AG04449 (cell line): ENCODE results near the gene TRABD.

Source experiments
- CTCF ChIA-PET: fragments of 350-600 bp; formaldehyde crosslinking; extraction: SDS; loops from one replicate; lab custom pipeline; 2021; ENCODE audit warnings: antibody characterized with exemption; lab: Yijun Ruan, JAX
- POLR2A ChIA-PET: fragments of 400-600, 350-600 bp; formaldehyde crosslinking; extraction: SDS; loops from one replicate; lab custom pipeline; 2020; ENCODE audit warnings: antibody characterized with exemption, inconsistent platforms; lab: Yijun Ruan, JAX
- DNase-seq: peaks from one replicate; pipeline ENCODE4 v3.0.0-alpha.2; 2010; ENCODE audit warnings: low read depth, low spot score
- H3K4me3 ChIP-seq: 2 replicates; pipeline ENCODE4 v1.5.1; 2011; ENCODE audit warnings: low read depth, mild to moderate bottlenecking, control low read depth, low read length
- CTCF ChIP-seq: IDR thresholded peaks from one replicate; pipeline ENCODE4 v1.5.1; 2011; ENCODE audit warnings: mild to moderate bottlenecking, moderate library complexity, low read length, control low read depth, inconsistent platforms; ENCODE audit not compliant: insufficient read depth; ENCODE audit errors: missing control alignments

Gene TRABD

GRCh38 chr22:50205781-50206569, 20.3 kb downstream of the TRABD start:
- TF ChIP-seq CTCF = no peak
- no peak for DNase-seq
- CTCF ChIA-PET = interaction anchor here (0.6 to 3.8 kb wide), 11 partner anchors 10 to 276 kb away, joined by 3 to 22 read pairs (median 5); no protein-coding TSS in a partner anchor
- no peak overlapping the region for H3K4me3 ChIP-seq
- POLR2A ChIA-PET = no interaction called here

GRCh38 chr22:50206599-50206998, 20.9 kb downstream of the TRABD start:
- CTCF ChIA-PET = interaction anchor here (0.6 to 3.8 kb wide), 12 partner anchors 9 to 277 kb away, joined by 3 to 22 read pairs (median 4); no protein-coding TSS in a partner anchor
- H3K4me3 ChIP-seq = no peak overlapping the region
- no peak for DNase-seq

GRCh38 chr22:50207383-50208140, 21.8 kb downstream of the TRABD start:
- TF ChIP-seq CTCF = no peak
- DNase-seq = no peak
- no peak overlapping the region for H3K4me3 ChIP-seq
- ChIA-PET POLR2A (no interaction called here), CTCF (interaction anchor here (0.7 to 3.8 kb wide), 12 partner anchors 8 to 277 kb away, joined by 3 to 24 read pairs (median 4); no protein-coding TSS in a partner anchor)

More at GRCh38 chr22:50206599-50206998, 20.9 kb downstream of the TRABD start:
- POLR2A ChIA-PET = no interaction called here
- TF ChIP-seq CTCF = peak; percentile 53

GRCh38 chr22:50208430-50208938, 22.8 kb downstream of the TRABD start:
- no peak for TF ChIP-seq CTCF
- no peak overlapping the region for H3K4me3 ChIP-seq
- POLR2A ChIA-PET = no interaction called here
- CTCF ChIA-PET = interaction anchor here (0.6 to 3.8 kb wide), 15 partner anchors 7 to 278 kb away, joined by 3 to 24 read pairs (median 4); no protein-coding TSS in a partner anchor
- no peak for DNase-seq

GRCh38 chr22:50208939-50209892, 23.5 kb downstream of the TRABD start:
- ChIA-PET POLR2A (no interaction called here), CTCF (interaction anchor here (0.6 to 3.8 kb wide), 11 partner anchors 9 to 278 kb away, joined by 3 to 24 read pairs (median 4); no protein-coding TSS in a partner anchor)
- no peak overlapping the region for H3K4me3 ChIP-seq
- no peak for TF ChIP-seq CTCF
- DNase-seq = no peak
